Cardiac fibroblast (primary cell): ENCODE measurements around the gene KRT14.

ENCODE experiments used
- DNase-seq, 2 donors: peaks; one replicate each; pipeline versions ENCODE4 v3.0.0 to v3.0.0-alpha.2; 2010; ENCODE audit warnings: low read depth in 2 of 2
- H3K4me3 ChIP-seq, 2 donors: replicated peaks in 1 of 2; 1 replicate in 1 of 2; 2 replicates in 1 of 2; pipeline ENCODE4 v1.5.1; 2011; ENCODE audit warnings: low read depth in 2 of 2, low read length in 2 of 2, mild to moderate bottlenecking in 2 of 2, moderate library complexity in 1 of 2
- TF ChIP-seq, protein P1 (sequence below): IDR thresholded peaks from one replicate; pipeline ENCODE4 v1.5.1; 2011; ENCODE audit warnings: low read depth, mild to moderate bottlenecking, low read length, inconsistent platforms

The KRT14 gene

DNA sequence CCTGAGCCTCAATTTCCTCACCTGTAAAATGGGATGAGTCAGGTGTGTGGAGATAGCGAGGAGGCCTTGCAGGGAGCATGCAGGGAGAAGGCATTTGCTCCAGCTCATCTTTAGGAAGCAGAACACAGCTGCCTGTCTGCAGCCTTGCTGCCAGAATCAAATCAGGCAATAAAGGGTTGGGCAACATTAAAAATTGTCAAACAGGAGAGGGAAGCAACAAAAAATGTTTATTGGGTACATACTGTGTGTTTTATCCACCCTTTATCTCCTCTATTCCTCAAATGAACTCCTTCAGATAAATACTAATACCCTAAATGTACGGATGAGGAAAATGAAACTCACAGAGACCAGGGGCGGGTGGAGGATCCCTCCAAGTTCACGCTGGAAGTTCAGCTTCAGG lies 13.6 kb upstream of the KRT14 start:
- TF ChIP-seq, protein P1, sequence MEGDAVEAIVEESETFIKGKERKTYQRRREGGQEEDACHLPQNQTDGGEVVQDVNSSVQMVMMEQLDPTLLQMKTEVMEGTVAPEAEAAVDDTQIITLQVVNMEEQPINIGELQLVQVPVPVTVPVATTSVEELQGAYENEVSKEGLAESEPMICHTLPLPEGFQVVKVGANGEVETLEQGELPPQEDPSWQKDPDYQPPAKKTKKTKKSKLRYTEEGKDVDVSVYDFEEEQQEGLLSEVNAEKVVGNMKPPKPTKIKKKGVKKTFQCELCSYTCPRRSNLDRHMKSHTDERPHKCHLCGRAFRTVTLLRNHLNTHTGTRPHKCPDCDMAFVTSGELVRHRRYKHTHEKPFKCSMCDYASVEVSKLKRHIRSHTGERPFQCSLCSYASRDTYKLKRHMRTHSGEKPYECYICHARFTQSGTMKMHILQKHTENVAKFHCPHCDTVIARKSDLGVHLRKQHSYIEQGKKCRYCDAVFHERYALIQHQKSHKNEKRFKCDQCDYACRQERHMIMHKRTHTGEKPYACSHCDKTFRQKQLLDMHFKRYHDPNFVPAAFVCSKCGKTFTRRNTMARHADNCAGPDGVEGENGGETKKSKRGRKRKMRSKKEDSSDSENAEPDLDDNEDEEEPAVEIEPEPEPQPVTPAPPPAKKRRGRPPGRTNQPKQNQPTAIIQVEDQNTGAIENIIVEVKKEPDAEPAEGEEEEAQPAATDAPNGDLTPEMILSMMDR, result no peak
- no peak for DNase-seq
- no peak overlapping the region for H3K4me3 ChIP-seq

DNA sequence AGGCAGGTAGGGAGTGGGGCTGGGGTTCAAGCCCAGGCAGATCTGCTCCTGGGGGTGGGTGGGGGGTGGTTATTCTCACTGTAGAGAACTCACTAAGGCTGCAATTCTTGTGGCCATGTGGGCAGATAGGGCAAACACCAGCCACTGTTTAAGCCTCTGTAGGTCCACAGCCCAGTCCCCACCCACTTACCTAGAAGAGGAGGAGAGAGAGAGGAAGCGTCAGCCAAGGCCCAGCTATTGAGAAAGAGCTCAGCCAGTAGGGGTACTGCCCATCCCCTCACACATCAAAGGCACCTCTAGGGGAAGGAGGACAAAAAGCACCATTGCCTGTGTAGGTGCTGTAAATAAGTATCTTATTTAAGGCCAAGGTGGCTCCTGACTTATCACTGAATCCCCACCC lies 13.0 kb upstream of the KRT14 start:
- no peak overlapping the region for H3K4me3 ChIP-seq
- TF ChIP-seq, protein P1, result no peak
- DNase-seq, result no peak

DNA sequence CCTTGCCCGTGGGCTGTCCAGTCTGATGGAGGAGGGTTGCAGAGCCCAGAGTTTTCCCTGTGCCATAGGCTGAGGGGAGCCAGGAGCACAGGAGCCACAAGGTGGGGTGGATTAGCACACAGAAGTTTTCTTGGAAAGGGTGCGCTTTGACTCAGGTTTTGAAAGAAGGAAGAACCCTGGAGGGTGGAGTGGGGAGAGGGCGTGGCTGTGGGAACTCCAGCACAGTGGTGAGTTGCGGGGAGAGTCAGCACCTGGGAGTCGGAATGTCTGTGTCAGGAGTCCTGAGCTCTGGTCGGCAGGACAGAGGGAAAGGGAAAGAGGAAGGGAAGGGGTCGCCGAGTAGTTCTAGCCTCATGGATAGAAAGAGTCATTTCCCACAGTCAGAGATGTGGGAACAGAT lies 8.9 kb upstream of the KRT14 start:
- no peak for DNase-seq
- no peak overlapping the region for H3K4me3 ChIP-seq
- TF ChIP-seq, protein P1, result no peak

DNA sequence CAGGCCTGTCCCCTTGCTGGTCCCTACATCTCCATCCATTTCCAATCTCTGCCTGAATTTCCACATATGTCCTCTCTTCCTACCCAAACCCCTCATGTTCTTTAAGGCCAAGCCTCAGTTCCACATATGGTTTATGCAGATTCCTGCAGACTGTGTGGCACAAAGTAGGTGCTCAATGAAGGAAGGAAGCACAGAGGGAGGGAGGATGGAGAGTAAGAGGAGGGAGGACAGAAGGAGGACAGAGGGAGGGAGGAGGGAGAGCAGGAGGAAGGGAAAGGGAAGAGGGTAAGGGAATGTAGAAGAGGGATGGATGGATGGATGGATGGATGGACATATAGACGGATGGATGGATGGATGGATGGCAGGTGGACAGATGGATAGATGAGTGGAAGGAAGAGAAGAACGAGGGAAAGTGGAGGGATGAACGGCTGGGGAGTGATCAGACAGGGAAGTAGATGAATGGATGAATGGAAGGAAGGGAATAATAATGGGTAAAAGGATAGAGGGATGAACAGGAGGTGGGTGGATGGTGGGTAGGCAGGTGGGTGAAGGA lies 7.7 kb upstream of the KRT14 start:
- TF ChIP-seq, protein P1, result no peak
- no peak for DNase-seq
- H3K4me3 ChIP-seq, result no peak overlapping the region

DNA sequence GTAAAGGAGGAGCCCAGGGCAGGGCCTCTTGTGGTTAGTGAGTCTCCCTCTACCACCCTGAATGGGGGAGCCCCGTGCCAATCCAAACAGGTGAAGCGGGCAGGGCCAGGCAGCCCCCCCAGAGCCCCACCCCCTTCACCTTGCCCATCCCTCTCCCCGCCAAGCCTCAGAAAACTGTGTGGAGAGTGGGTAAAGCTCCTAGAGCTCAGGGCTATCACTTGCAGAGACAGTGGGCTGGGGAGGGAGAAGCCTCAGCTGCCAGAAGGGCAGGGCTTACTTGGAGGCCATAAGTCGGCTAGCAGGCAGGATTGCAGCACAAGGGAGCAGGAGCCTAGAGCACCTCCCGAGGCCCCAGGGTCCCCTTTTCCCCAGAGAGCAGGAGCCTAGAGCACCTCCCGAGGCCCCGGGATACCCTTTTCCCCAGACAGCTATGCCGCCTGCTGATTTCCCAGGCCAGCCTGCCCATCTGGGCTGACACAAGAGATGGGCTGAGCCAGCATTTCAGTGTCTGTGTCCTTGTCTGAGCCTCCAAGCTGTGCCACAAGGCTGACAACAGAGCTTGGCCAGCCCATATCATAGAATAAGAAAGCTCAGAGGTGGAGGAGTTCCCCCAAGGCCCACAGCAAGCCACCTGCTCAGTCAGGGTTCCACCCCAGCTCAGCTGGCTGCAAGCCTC lies 6.7 kb upstream of the KRT14 start:
- TF ChIP-seq, protein P1, result no peak
- no peak overlapping the region for H3K4me3 ChIP-seq
- no peak for DNase-seq

DNA sequence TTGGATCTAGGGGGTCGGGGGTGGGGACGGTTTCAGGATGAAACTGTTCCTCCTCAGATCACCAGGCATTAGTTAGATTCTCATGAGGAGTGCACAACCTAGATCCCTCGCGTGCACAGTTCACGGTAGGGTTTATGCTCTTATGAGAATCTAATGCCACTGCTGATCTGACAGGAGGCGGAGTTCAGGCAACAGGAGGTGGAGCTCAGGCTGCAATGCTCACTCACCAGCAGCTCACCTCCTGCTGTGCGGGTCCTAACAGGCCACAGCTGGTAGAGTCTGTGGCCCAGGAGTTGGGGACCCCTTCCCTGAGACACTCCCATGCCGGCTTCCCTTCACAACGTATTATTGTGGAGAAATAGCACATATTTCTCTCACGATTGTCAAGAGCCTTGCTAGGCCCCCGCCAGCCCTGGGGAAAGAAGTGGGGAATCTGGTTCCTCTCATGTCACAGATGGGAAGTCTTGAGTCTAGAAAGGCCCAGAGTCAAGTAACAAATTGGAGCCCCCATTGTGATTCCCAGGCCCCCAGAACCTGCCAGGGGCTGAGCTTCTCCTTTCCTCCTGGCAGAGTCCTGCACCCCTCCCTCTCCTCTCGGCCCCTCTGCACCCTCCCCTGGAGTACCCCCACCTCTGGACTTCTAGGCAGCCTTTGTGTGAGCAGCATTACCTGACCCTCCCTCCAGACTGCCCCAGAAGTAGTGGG lies 6.1 kb upstream of the KRT14 start:
- DNase-seq, result no peak
- H3K4me3 ChIP-seq, result no peak overlapping the region
- TF ChIP-seq, protein P1, result no peak
